B cell (primary cell): Measurements from ENCODE around the gene SFXN2. TPM values are rescaled to one million over a fixed set of nuclear protein-coding genes. Genes with fewer than 3 reads are reported as not detected.

ENCODE experiments used
- ATAC-seq: fragments of 200-7000 bp; cut with Tn5 transposase; one replicate; pipeline ENCODE4 v1.10.0; 2021; ENCODE audit warnings: low read depth, mild to moderate bottlenecking, moderate number of reproducible peaks, moderate library complexity
- CTCF ChIA-PET: fragments of 350-600 bp; sonication (Branson Sonifier 250); formaldehyde crosslinking; loops from one replicate; lab custom pipeline; 2021; ENCODE audit warnings: antibody characterized with exemption, inconsistent platforms; lab: Charles Lee
- POLR2A ChIA-PET: fragments of 350-600 bp; sonication (Branson Sonifier 250); formaldehyde crosslinking; loops from one replicate; lab custom pipeline; 2021; ENCODE audit warnings: antibody characterized with exemption; lab: Charles Lee
- DNase-seq: peaks from one replicate; pipeline ENCODE4 v3.0.0; 2013
- H2AFZ ChIP-seq: 2 replicates; pipeline ENCODE4 v1.6.1; 2012; ENCODE audit warnings: mild to moderate bottlenecking, low read depth, low read length; ENCODE audit not compliant: insufficient read depth, poor library complexity, severe bottlenecking
- H3K27ac ChIP-seq, 2 donors: 1 replicate in 1 of 2; 2 replicates in 1 of 2; pipeline ENCODE4 v1.5.1; 2012 to 2013; ENCODE audit warnings: low read length in 2 of 2, mild to moderate bottlenecking in 2 of 2, moderate library complexity in 1 of 2
- H3K27me3 ChIP-seq, 4 experiments: fragments of 200-600 bp in 1 of 4; sonication (generic) in 1 of 4; replicated peaks in 1 of 4; 1 replicate in 2 of 4; 2 replicates in 2 of 4; pipeline versions ENCODE4 v1.6.1 to v1.7.0; 2013 to 2016; ENCODE audit warnings: low read length in 3 of 4, mild to moderate bottlenecking in 2 of 4, mixed read lengths in 1 of 4, moderate library complexity in 1 of 4; ENCODE audit not compliant: insufficient read depth in 4 of 4, control insufficient read depth in 3 of 4; ENCODE audit errors: control extremely low read depth in 1 of 4
- H3K36me3 ChIP-seq, 2 experiments: replicated peaks in 1 of 2; 1 replicate in 1 of 2; 2 replicates in 1 of 2; pipeline versions ENCODE4 v1.6.1 to v1.7.1; 2013; ENCODE audit warnings: low read length in 1 of 2; ENCODE audit not compliant: insufficient read depth in 2 of 2, control insufficient read depth in 1 of 2; ENCODE audit errors: control extremely low read depth in 1 of 2, extremely low read depth in 1 of 2
- H3K4me1 ChIP-seq, 2 donors: fragments of 200-600 bp in 1 of 2; sonication (generic) in 1 of 2; 1 replicate in 1 of 2; 2 replicates in 1 of 2; pipeline versions ENCODE4 v1.5.1 to v1.6.1; 2013 to 2017; ENCODE audit warnings: low read length in 2 of 2; ENCODE audit not compliant: control insufficient read depth in 2 of 2, insufficient read depth in 2 of 2
- H3K4me2 ChIP-seq: replicated peaks from 2 replicates; pipeline ENCODE3; 2012; ENCODE audit warnings: mild to moderate bottlenecking, low read depth, low read length; ENCODE audit not compliant: poor library complexity, severe bottlenecking
- H3K4me3 ChIP-seq, 5 experiments: fragments of 200-600 bp in 1 of 5; sonication (generic) in 1 of 5; 1 replicate in 3 of 5; 2 replicates in 2 of 5; pipeline versions ENCODE4 v1.5.1 to v1.7.0; 2011 to 2016; ENCODE audit warnings: low read length in 4 of 5, mild to moderate bottlenecking in 4 of 5, low read depth in 2 of 5, control low read depth in 1 of 5, moderate library complexity in 1 of 5; ENCODE audit not compliant: insufficient read depth in 1 of 5; ENCODE audit errors: control extremely low read depth in 1 of 5, extremely low read depth in 1 of 5
- H3K79me2 ChIP-seq: fragments of 200-600 bp; sonication (generic); one replicate; pipeline ENCODE4 v1.6.0; 2016; ENCODE audit warnings: low read length; ENCODE audit not compliant: control insufficient read depth, insufficient read depth
- H3K9ac ChIP-seq: fragments of 200-600 bp; sonication (generic); 2 replicates; pipeline ENCODE4 v1.6.1; 2017; ENCODE audit warnings: mild to moderate bottlenecking, low read length, moderate library complexity
- H3K9me3 ChIP-seq, 3 donors: one replicate each; pipeline versions ENCODE4 v1.6.1 to v1.7.1; 2013; ENCODE audit warnings: low read length in 2 of 3; ENCODE audit not compliant: control insufficient read depth in 2 of 3, insufficient read depth in 1 of 3; ENCODE audit errors: control extremely low read depth in 1 of 3
- H4K20me1 ChIP-seq: 2 replicates; pipeline ENCODE4 v1.6.0; 2012; ENCODE audit warnings: mild to moderate bottlenecking, low read length; ENCODE audit not compliant: insufficient read depth, control insufficient read depth, poor library complexity, severe bottlenecking
- H3K27ac Mint-ChIP-seq: one replicate; pipeline ENCODE4 v1.8.0; 2021; ENCODE audit warnings: mixed read lengths
- H3K27me3 Mint-ChIP-seq: one replicate; pipeline ENCODE4 v1.8.0; 2021; ENCODE audit warnings: mixed read lengths
- H3K4me1 Mint-ChIP-seq: one replicate; pipeline ENCODE4 v1.8.0; 2021; ENCODE audit warnings: mixed read lengths
- H3K4me3 Mint-ChIP-seq: one replicate; pipeline ENCODE4 v1.8.0; 2021; ENCODE audit warnings: mixed read lengths
- H3K9me3 Mint-ChIP-seq: one replicate; pipeline ENCODE4 v1.8.0; 2022; ENCODE audit warnings: mixed read lengths; ENCODE audit not compliant: insufficient read depth
- CTCF ChIP-seq: fragments of 200-600 bp; IDR thresholded peaks from one replicate; pipeline ENCODE4 v1.8.0; 2022; ENCODE audit warnings: antibody characterized with exemption, mild to moderate bottlenecking
- EZH2 ChIP-seq: IDR thresholded peaks from 2 replicates; pipeline ENCODE4 v1.6.1; 2012; ENCODE audit warnings: borderline replicate concordance, low read depth, mild to moderate bottlenecking, moderate library complexity, low read length; ENCODE audit not compliant: insufficient read depth, poor library complexity, severe bottlenecking
- WGBS: methylation state at CpG from one replicate; pipeline ENCODE4 v1.1.5; 2013; ENCODE audit warnings: missing lambda C conversion rate; ENCODE audit not compliant: insufficient coverage; 5-methylcytosine and 5-hydroxymethylcytosine counted together
- intact Hi-C: fragments of 100-400 bp; cut with micrococcal nuclease; formaldehyde crosslinking; loops from one replicate; pipeline ENCODE4 v1.10.0; 2022
- polyA plus RNA-seq: library from polyadenylated mRNA; depleted of rRNA; stranded (reverse); fragments of >200 nt; gene quantifications from 2 replicates; pipeline ENCODE4 v1.2.3, GENCODE V29; 2012
- total RNA-seq, 2 donors: library from RNA; stranded (reverse); fragments of 120-200 nt in 1 of 2; gene quantifications; 1 replicate in 1 of 2; 2 replicates in 1 of 2; pipeline versions ENCODE4 v1.2.3 to v1.2.4, GENCODE V29; 2013 to 2022

SFXN2 gene
- total and polyA plus RNA-seq, 2 donors (not counting 1 experiment from before 2014, with no cell fraction given), result 8.1 to 23.5 TPM

- WGBS, result 94% methylated on average over 8 of the region's 9 CpGs
- Mint-ChIP-seq H3K9me3 (no peaks in the 10 kb centered on the region), H3K4me1 (peaks cover 21% of the 10 kb centered on the region), H3K27me3 (no peaks in the 10 kb centered on the region), H3K4me3 (no peak overlapping the region), H3K27ac (no peak overlapping the region)
- ATAC-seq (no peak), DNase-seq (no peak)
- H3K79me2 ChIP-seq, result no peaks in the 10 kb centered on the region
- H3K27ac ChIP-seq, result no peak overlapping the region
- intact Hi-C loops, result no loop called here
- TF ChIP-seq EZH2 (no peak), CTCF (no peak)
- ChIA-PET POLR2A (no interaction called here), CTCF (interaction anchor here (1.3 kb wide), 1 partner anchor 8 kb away, joined by 5 read pairs; no protein-coding TSS in a partner anchor)
- H3K9me3 ChIP-seq, result no peaks in the 10 kb centered on the region
- H3K36me3 ChIP-seq, result no peaks in the 10 kb centered on the region
- H3K9ac ChIP-seq, result no peak overlapping the region
- H3K27me3 ChIP-seq, result no peaks in the 10 kb centered on the region
- H3K4me1 ChIP-seq, result peaks cover 20 to 21% of the 10 kb centered on the region in 2 donors
- no peak overlapping the region for H2AFZ ChIP-seq
- H3K4me2 ChIP-seq, result no peak overlapping the region
- H4K20me1 ChIP-seq, result no peaks in the 10 kb centered on the region
- no peak overlapping the region for H3K4me3 ChIP-seq
Measured at GRCh38 chr10:102670065-102670670, 44.3 kb upstream of the SFXN2 start.

- ChIA-PET CTCF (interaction anchor here (0.7 kb wide), 1 partner anchor 820 kb away, joined by 4 read pairs; no protein-coding TSS in a partner anchor), POLR2A (no interaction called here)
- Histone ChIP-seq H3K9me3 (no peaks in the 10 kb centered on the region), H3K4me1 (peaks cover 28% of the 10 kb centered on the region in 2 donors), H3K9ac (no peak overlapping the region), H2AFZ (no peak overlapping the region), H3K79me2 (no peaks in the 10 kb centered on the region), H4K20me1 (no peaks in the 10 kb centered on the region), H3K36me3 (no peaks in the 10 kb centered on the region), H3K27me3 (no peaks in the 10 kb centered on the region), H3K4me3 (no peak overlapping the region), H3K27ac (no peak overlapping the region), H3K4me2 (no peak overlapping the region)
- Mint-ChIP-seq H3K4me1 (peaks cover 29% of the 10 kb centered on the region), H3K27ac (no peak overlapping the region), H3K4me3 (no peak overlapping the region), H3K27me3 (no peaks in the 10 kb centered on the region), H3K9me3 (no peaks in the 10 kb centered on the region)
- TF ChIP-seq CTCF (no peak), EZH2 (no peak)
- WGBS, result 100% methylated on average over 3 of the region's 6 CpGs
- intact Hi-C loops, result no loop called here
- ATAC-seq, result no peak
- no peak for DNase-seq
Measured at GRCh38 chr10:102670871-102671434, 43.5 kb upstream of the SFXN2 start.
